HEK293 (cell line): Measurements from ENCODE around the gene AMY2B.

Source experiments
- CTCF ChIA-PET: fragments of 350-600 bp; formaldehyde crosslinking; extraction: SDS; loops from one replicate; lab custom pipeline; 2021; ENCODE audit warnings: antibody characterized with exemption; lab: Yijun Ruan, JAX
- POLR2A ChIA-PET: fragments of 300-600 bp; formaldehyde crosslinking; extraction: SDS; loops from one replicate; lab custom pipeline; 2020; ENCODE audit warnings: antibody characterized with exemption, inconsistent platforms; lab: Yijun Ruan, JAX
- H3K27ac ChIP-seq: fragments of 200-500 bp; sonication (Bioruptor generic); 2 replicates; pipeline ENCODE4 v1.5.1; 2014; ENCODE audit warnings: low read depth, low read length, control low read depth, inconsistent platforms; ENCODE audit errors: extremely low read depth
- H3K36me3 ChIP-seq, 2 experiments: fragments of 200-500 bp in 1 of 2; sonication (Bioruptor generic) in 1 of 2; 1 replicate in 1 of 2; 2 replicates in 1 of 2; pipeline ENCODE4 v1.5.1; 2014 to 2017; ENCODE audit warnings: inconsistent platforms in 2 of 2, low read length in 2 of 2; ENCODE audit not compliant: control insufficient read depth in 2 of 2, insufficient read depth in 1 of 2
- H3K4me1 ChIP-seq: fragments of 200-500 bp; sonication (Bioruptor generic); 2 replicates; pipeline ENCODE4 v1.5.1; 2014; ENCODE audit warnings: mild to moderate bottlenecking, low read length, inconsistent platforms; ENCODE audit not compliant: control insufficient read depth, insufficient read depth
- H3K4me3 ChIP-seq: 2 replicates; pipeline ENCODE4 v1.5.1; 2011; ENCODE audit warnings: low read depth, mild to moderate bottlenecking, control low read depth, low read length, moderate library complexity
- H3K9me3 ChIP-seq: fragments of 200-500 bp; sonication (Bioruptor generic); 2 replicates; pipeline ENCODE4 v1.5.1; 2014; ENCODE audit warnings: low read depth, low read length, inconsistent platforms; ENCODE audit not compliant: control insufficient read depth, insufficient read depth
- FEZF1 ChIP-seq: fragments of 450-650 bp; formaldehyde crosslinking; IDR thresholded peaks from 2 replicates; pipeline ENCODE4 v1.5.1; 2016; ENCODE audit warnings: missing biosample characterization, missing genetic modification characterization
- MEIS1 ChIP-seq: sonication (generic); formaldehyde crosslinking; IDR thresholded peaks from 2 replicates; pipeline ENCODE4 v1.8.1; 2022; ENCODE audit warnings: missing genetic modification reagents, mild to moderate bottlenecking, borderline replicate concordance
- RBAK ChIP-seq: fragments of 450-650 bp; formaldehyde crosslinking; IDR thresholded peaks from 2 replicates; pipeline ENCODE4 v1.5.1; 2016; ENCODE audit warnings: missing biosample characterization, missing genetic modification characterization
- ZNF394 ChIP-seq: fragments of 450-650 bp; formaldehyde crosslinking; IDR thresholded peaks from 2 replicates; pipeline ENCODE4 v1.5.1; 2016; ENCODE audit warnings: missing biosample characterization, missing genetic modification characterization, mild to moderate bottlenecking, moderate library complexity, borderline replicate concordance
- ZNF660 ChIP-seq: fragments of 450-650 bp; IDR thresholded peaks from 2 replicates; pipeline ENCODE4 v1.5.1; 2018; ENCODE audit warnings: missing biosample characterization, mild to moderate bottlenecking, missing genetic modification characterization
- ZNF791 ChIP-seq: fragments of 450-650 bp; formaldehyde crosslinking; IDR thresholded peaks from 2 replicates; pipeline ENCODE4 v1.5.1; 2016; ENCODE audit warnings: missing biosample characterization, missing genetic modification characterization
- ZNF830 ChIP-seq: fragments of 450-650 bp; IDR thresholded peaks from 2 replicates; pipeline ENCODE4 v1.5.0; 2018; ENCODE audit warnings: missing biosample characterization, missing genetic modification characterization, low read depth, mild to moderate bottlenecking, moderate library complexity
- TF ChIP-seq, protein P1 (sequence below): fragments of 450-650 bp; formaldehyde crosslinking; IDR thresholded peaks from 2 replicates; pipeline ENCODE4 v1.5.1; 2016; ENCODE audit warnings: missing biosample characterization, missing genetic modification characterization
- TF ChIP-seq, protein P2 (sequence below): fragments of 450-650 bp; IDR thresholded peaks from 2 replicates; pipeline ENCODE4 v1.5.1; 2018; ENCODE audit warnings: missing biosample characterization, missing genetic modification characterization
- TF ChIP-seq, protein P3 (sequence below): fragments of 450-650 bp; formaldehyde crosslinking; IDR thresholded peaks from 2 replicates; pipeline ENCODE4 v1.5.1; 2016; ENCODE audit warnings: missing biosample characterization, missing genetic modification characterization, borderline replicate concordance
- TF ChIP-seq, protein P4 (sequence below): fragments of 450-650 bp; formaldehyde crosslinking; IDR thresholded peaks from 2 replicates; pipeline ENCODE4 v1.5.1; 2016; ENCODE audit warnings: missing biosample characterization, missing genetic modification characterization
- TF ChIP-seq, protein P5 (sequence below): fragments of 450-650 bp; formaldehyde crosslinking; IDR thresholded peaks from 2 replicates; pipeline ENCODE4 v1.5.1; 2016; ENCODE audit warnings: missing biosample characterization, missing genetic modification characterization, low read depth

Gene AMY2B

DNA sequence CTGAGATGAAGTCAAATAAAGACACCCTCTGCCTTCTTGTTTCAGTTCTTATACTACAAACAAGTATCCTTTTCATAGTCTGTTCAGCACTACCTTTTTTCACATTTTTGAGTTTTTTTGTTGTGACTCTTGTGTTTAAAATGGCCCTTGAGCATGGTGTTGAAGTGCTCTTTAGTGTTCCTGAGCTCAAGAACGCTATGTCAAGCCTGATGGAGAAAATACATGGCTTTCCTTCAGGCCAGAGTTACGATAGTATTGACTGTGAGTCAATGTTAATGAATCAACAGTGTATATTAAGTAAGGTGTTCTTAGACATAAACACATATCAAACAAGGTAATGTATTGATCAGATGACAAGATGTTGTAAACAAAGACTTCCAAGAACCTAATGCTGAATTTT is 33.2 kb upstream of the AMY2B start (continued):
- TF ChIP-seq, protein P1, sequence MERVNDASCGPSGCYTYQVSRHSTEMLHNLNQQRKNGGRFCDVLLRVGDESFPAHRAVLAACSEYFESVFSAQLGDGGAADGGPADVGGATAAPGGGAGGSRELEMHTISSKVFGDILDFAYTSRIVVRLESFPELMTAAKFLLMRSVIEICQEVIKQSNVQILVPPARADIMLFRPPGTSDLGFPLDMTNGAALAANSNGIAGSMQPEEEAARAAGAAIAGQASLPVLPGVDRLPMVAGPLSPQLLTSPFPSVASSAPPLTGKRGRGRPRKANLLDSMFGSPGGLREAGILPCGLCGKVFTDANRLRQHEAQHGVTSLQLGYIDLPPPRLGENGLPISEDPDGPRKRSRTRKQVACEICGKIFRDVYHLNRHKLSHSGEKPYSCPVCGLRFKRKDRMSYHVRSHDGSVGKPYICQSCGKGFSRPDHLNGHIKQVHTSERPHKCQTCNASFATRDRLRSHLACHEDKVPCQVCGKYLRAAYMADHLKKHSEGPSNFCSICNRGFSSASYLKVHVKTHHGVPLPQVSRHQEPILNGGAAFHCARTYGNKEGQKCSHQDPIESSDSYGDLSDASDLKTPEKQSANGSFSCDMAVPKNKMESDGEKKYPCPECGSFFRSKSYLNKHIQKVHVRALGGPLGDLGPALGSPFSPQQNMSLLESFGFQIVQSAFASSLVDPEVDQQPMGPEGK (tag by site-specific recombination): no peak
- TF ChIP-seq ZNF660 (tag by site-specific recombination) (no peak), ZNF791 (tag by site-specific recombination) (no peak), ZNF394 (no peak), FEZF1 (tag by site-specific recombination) (no peak), MEIS1 (CRISPR knock-in tag) (no peak)
- TF ChIP-seq, protein P2, sequence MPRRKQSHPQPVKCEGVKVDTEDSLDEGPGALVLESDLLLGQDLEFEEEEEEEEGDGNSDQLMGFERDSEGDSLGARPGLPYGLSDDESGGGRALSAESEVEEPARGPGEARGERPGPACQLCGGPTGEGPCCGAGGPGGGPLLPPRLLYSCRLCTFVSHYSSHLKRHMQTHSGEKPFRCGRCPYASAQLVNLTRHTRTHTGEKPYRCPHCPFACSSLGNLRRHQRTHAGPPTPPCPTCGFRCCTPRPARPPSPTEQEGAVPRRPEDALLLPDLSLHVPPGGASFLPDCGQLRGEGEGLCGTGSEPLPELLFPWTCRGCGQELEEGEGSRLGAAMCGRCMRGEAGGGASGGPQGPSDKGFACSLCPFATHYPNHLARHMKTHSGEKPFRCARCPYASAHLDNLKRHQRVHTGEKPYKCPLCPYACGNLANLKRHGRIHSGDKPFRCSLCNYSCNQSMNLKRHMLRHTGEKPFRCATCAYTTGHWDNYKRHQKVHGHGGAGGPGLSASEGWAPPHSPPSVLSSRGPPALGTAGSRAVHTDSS (tag by site-specific recombination): no peak

DNA sequence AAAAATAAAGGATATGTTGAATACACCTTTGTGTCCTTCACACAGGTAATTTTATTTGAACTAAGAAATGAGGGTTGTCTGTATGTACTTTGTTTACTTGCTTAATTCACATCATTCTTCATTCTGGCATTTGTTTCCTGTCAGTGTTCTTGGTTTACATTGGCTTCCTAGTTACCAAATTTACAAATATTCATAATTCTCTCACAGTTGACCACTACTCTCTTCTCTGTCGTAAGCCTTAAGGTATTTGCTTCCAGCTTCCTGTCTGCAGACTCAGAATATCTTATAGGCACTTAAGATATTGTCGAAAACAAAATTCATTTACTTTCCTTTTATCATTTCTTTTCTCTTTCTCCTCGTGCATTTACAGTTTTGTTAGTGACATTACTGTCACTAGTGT is 30.0 kb upstream of the AMY2B start:
- POLR2A ChIA-PET: no interaction called here
- Histone ChIP-seq H3K9me3 (no peaks in the 10 kb centered on the region), H3K4me1 (no peaks in the 10 kb centered on the region), H3K36me3 (peaks cover 36 to 79% of the 10 kb centered on the region in 2 experiments), H3K4me3 (no peak overlapping the region), H3K27ac (no peak overlapping the region)
- CTCF ChIA-PET: no interaction called here
- TF ChIP-seq RBAK (tag by site-specific recombination): no peak
- TF ChIP-seq ZNF830: no peak
- TF ChIP-seq, protein P3, sequence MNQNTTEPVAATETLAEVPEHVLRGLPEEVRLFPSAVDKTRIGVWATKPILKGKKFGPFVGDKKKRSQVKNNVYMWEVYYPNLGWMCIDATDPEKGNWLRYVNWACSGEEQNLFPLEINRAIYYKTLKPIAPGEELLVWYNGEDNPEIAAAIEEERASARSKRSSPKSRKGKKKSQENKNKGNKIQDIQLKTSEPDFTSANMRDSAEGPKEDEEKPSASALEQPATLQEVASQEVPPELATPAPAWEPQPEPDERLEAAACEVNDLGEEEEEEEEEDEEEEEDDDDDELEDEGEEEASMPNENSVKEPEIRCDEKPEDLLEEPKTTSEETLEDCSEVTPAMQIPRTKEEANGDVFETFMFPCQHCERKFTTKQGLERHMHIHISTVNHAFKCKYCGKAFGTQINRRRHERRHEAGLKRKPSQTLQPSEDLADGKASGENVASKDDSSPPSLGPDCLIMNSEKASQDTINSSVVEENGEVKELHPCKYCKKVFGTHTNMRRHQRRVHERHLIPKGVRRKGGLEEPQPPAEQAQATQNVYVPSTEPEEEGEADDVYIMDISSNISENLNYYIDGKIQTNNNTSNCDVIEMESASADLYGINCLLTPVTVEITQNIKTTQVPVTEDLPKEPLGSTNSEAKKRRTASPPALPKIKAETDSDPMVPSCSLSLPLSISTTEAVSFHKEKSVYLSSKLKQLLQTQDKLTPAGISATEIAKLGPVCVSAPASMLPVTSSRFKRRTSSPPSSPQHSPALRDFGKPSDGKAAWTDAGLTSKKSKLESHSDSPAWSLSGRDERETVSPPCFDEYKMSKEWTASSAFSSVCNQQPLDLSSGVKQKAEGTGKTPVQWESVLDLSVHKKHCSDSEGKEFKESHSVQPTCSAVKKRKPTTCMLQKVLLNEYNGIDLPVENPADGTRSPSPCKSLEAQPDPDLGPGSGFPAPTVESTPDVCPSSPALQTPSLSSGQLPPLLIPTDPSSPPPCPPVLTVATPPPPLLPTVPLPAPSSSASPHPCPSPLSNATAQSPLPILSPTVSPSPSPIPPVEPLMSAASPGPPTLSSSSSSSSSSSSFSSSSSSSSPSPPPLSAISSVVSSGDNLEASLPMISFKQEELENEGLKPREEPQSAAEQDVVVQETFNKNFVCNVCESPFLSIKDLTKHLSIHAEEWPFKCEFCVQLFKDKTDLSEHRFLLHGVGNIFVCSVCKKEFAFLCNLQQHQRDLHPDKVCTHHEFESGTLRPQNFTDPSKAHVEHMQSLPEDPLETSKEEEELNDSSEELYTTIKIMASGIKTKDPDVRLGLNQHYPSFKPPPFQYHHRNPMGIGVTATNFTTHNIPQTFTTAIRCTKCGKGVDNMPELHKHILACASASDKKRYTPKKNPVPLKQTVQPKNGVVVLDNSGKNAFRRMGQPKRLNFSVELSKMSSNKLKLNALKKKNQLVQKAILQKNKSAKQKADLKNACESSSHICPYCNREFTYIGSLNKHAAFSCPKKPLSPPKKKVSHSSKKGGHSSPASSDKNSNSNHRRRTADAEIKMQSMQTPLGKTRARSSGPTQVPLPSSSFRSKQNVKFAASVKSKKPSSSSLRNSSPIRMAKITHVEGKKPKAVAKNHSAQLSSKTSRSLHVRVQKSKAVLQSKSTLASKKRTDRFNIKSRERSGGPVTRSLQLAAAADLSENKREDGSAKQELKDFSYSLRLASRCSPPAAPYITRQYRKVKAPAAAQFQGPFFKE (tag by site-specific recombination): no peak
- TF ChIP-seq, protein P4, sequence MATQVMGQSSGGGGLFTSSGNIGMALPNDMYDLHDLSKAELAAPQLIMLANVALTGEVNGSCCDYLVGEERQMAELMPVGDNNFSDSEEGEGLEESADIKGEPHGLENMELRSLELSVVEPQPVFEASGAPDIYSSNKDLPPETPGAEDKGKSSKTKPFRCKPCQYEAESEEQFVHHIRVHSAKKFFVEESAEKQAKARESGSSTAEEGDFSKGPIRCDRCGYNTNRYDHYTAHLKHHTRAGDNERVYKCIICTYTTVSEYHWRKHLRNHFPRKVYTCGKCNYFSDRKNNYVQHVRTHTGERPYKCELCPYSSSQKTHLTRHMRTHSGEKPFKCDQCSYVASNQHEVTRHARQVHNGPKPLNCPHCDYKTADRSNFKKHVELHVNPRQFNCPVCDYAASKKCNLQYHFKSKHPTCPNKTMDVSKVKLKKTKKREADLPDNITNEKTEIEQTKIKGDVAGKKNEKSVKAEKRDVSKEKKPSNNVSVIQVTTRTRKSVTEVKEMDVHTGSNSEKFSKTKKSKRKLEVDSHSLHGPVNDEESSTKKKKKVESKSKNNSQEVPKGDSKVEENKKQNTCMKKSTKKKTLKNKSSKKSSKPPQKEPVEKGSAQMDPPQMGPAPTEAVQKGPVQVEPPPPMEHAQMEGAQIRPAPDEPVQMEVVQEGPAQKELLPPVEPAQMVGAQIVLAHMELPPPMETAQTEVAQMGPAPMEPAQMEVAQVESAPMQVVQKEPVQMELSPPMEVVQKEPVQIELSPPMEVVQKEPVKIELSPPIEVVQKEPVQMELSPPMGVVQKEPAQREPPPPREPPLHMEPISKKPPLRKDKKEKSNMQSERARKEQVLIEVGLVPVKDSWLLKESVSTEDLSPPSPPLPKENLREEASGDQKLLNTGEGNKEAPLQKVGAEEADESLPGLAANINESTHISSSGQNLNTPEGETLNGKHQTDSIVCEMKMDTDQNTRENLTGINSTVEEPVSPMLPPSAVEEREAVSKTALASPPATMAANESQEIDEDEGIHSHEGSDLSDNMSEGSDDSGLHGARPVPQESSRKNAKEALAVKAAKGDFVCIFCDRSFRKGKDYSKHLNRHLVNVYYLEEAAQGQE: no peak
- TF ChIP-seq, protein P5, sequence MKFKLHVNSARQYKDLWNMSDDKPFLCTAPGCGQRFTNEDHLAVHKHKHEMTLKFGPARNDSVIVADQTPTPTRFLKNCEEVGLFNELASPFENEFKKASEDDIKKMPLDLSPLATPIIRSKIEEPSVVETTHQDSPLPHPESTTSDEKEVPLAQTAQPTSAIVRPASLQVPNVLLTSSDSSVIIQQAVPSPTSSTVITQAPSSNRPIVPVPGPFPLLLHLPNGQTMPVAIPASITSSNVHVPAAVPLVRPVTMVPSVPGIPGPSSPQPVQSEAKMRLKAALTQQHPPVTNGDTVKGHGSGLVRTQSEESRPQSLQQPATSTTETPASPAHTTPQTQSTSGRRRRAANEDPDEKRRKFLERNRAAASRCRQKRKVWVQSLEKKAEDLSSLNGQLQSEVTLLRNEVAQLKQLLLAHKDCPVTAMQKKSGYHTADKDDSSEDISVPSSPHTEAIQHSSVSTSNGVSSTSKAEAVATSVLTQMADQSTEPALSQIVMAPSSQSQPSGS (tag by site-specific recombination): no peak
